Skin epidermis (tissue), 12 donors: ENCODE measurements around the gene COL8A1.

Experiments
- H3K27ac ChIP-seq, 21 experiments: fragments of 200-600 bp; sonication (generic) in 11 of 21; one replicate each; pipeline ENCODE4 v1.5.0; 2020; ENCODE audit warnings: mild to moderate bottlenecking in 3 of 21, inconsistent platforms in 2 of 21, moderate library complexity in 2 of 21
- H3K4me3 ChIP-seq, 7 experiments: fragments of 200-600 bp; sonication (generic) in 2 of 7; one replicate each; pipeline ENCODE4 v1.5.0; 2020; ENCODE audit warnings: inconsistent platforms in 2 of 7, mild to moderate bottlenecking in 2 of 7, moderate library complexity in 1 of 7

Gene COL8A1

GRCh38 chr3:99741588-99741987, 103.2 kb downstream of the COL8A1 start:
- H3K4me3 ChIP-seq: no peak overlapping the region
- H3K27ac ChIP-seq: no peak overlapping the region

GRCh38 chr3:99747915-99748314, 109.5 kb downstream of the COL8A1 start:
- H3K27ac ChIP-seq: peak overlapping the region in 1 of 21 experiments; percentile 52
- H3K4me3 ChIP-seq: no peak overlapping the region

GRCh38 chr3:99751649-99752048, 113.3 kb downstream of the COL8A1 start:
- peak overlapping the region in 2 of 21 experiments; percentile 6 to 30 for H3K27ac ChIP-seq
- H3K4me3 ChIP-seq: no peak overlapping the region

GRCh38 chr3:99753268-99753975, 115.0 kb downstream of the COL8A1 start:
- H3K27ac ChIP-seq: peak overlapping the region in 1 of 21 experiments; percentile 30

GRCh38 chr3:99755831-99756230, 117.4 kb downstream of the COL8A1 start:
- H3K4me3 ChIP-seq: no peak overlapping the region
- no peak overlapping the region for H3K27ac ChIP-seq

More at GRCh38 chr3:99753268-99753975, 115.0 kb downstream of the COL8A1 start:
- H3K4me3 ChIP-seq: no peak overlapping the region

GRCh38 chr3:99757966-99758365, 119.6 kb downstream of the COL8A1 start:
- Histone ChIP-seq H3K4me3 (no peak overlapping the region), H3K27ac (no peak overlapping the region)

GRCh38 chr3:99758502-99759177, 120.2 kb downstream of the COL8A1 start:
- no peak overlapping the region for H3K4me3 ChIP-seq
- no peak overlapping the region for H3K27ac ChIP-seq

- no peak overlapping the region for H3K27ac ChIP-seq
- H3K4me3 ChIP-seq: no peak overlapping the region
These were observed 121.6 kb downstream of the COL8A1 start for GRCh38 chr3:99760031-99760430.

GRCh38 chr3:99760629-99761028, 122.2 kb downstream of the COL8A1 start:
- Histone ChIP-seq H3K4me3 (no peak overlapping the region), H3K27ac (no peak overlapping the region)

- no peak overlapping the region for H3K4me3 ChIP-seq
- H3K27ac ChIP-seq: no peak overlapping the region
These were observed 123.2 kb downstream of the COL8A1 start for GRCh38 chr3:99761415-99762165.

- H3K4me3 ChIP-seq: no peak overlapping the region
- no peak overlapping the region for H3K27ac ChIP-seq
These were observed 124.5 kb downstream of the COL8A1 start for GRCh38 chr3:99762901-99763300.

GRCh38 chr3:99764377-99764776, 126.0 kb downstream of the COL8A1 start:
- Histone ChIP-seq H3K27ac (no peak overlapping the region), H3K4me3 (no peak overlapping the region)

- no peak overlapping the region for H3K27ac ChIP-seq
- H3K4me3 ChIP-seq: no peak overlapping the region
These were observed 126.9 kb downstream of the COL8A1 start for GRCh38 chr3:99765042-99765942.

- Histone ChIP-seq H3K4me3 (no peak overlapping the region), H3K27ac (no peak overlapping the region)
These were observed 128.9 kb downstream of the COL8A1 start for GRCh38 chr3:99767291-99767690.

- no peak overlapping the region for H3K4me3 ChIP-seq
- H3K27ac ChIP-seq: no peak overlapping the region
These were observed 129.7 kb downstream of the COL8A1 start for GRCh38 chr3:99768126-99768525.

- Histone ChIP-seq H3K27ac (no peak overlapping the region), H3K4me3 (no peak overlapping the region)
These were observed 130.6 kb downstream of the COL8A1 start for GRCh38 chr3:99768808-99769501.

GRCh38 chr3:99772171-99772570, 133.8 kb downstream of the COL8A1 start:
- Histone ChIP-seq H3K27ac (no peak overlapping the region), H3K4me3 (no peak overlapping the region)

GRCh38 chr3:99772671-99773070, 134.3 kb downstream of the COL8A1 start:
- Histone ChIP-seq H3K4me3 (no peak overlapping the region), H3K27ac (no peak overlapping the region)

GRCh38 chr3:99774467-99774866, 136.1 kb downstream of the COL8A1 start:
- no peak overlapping the region for H3K27ac ChIP-seq

More at GRCh38 chr3:99774467-99774866, 136.1 kb downstream of the COL8A1 start:
- no peak overlapping the region for H3K4me3 ChIP-seq
